GM19025 (cell line): Measurements from ENCODE around the gene NACC2.

ENCODE experiments used
- ATAC-seq: cut with Tn5 transposase; IDR thresholded peaks from one replicate; pipeline ENCODE4 v1.9.1; 2021; ENCODE audit warnings: mild to moderate bottlenecking, low read depth, moderate library complexity; ENCODE audit not compliant: unreplicated experiment

Gene NACC2

DNA sequence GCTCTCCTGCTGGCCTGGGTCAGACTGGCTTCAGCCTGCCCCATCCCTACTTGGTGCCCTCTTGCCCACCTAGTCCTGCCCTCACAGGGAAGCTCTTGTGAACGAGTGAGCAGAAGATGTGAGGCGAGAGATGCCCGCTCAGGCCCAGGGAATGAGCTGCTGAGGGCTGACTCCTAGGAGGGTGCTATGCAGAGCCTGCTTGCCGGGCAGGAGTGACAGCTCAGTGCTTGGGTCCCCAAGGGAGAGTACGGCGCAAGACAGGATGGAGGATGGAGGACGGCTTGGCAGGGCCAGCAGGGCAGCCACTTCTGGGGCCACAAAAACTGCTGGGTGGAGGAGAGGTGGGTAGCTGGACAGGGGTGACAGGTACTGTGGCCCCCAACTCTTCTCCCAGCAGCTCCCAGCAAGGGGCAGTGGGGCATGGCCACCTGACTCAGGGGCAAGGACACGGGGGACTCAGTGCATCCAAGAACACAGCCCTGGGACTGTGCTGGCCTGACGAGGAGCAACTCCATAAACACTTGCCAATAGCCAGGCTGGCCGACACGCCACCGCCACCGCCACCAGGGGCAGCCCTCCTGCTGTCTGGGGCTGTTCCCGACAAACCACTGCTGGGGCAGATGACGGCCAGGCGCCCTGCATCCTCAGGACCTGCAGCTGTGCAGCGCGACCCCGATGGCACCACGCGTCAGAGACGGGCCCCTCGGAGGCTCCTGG is 78.4 kb downstream of the NACC2 start:
- ATAC-seq: no peak

DNA sequence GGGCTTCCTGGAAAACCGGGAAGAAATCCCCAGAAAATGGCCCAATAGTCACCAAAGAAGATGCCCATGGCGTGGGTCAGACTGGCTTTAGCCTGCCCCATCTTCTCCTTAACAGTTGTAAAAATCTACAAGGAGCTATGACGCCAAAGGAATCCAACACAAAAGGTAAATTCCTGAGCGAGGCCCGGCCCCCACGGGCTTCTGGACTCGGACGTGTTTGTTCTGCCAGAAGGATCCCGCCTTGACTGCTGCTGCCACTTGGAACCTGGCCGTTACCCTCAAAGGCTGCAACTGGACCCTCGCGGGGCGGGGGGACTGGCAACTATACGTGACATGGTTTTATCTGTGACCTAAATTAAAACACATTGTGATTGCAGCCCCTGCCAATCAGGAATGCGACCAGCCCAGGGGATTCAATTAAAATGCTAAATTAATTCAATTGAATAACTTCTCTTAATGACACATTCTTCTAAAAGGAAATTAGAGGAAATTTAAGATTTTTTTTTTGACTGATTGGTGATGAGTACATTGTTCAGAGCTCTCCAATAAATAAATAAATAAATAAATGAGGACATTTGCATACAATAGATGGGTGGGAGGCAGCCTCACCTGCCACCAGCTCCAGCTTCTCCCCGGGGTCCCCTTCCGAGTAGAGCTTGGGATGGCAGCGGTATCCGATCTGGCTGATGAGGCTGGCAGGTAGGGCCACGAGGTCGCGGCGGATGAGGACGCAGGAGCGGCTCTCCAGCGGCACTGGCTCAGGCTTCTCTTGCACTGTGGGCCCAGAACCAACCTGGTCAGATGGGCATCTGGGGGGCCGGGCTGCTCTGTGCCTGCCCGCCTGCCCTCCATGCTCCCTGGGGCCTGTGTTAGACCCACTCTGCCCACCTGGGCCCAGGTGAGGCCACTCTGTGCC is 79.2 kb downstream of the NACC2 start:
- no peak for ATAC-seq

DNA sequence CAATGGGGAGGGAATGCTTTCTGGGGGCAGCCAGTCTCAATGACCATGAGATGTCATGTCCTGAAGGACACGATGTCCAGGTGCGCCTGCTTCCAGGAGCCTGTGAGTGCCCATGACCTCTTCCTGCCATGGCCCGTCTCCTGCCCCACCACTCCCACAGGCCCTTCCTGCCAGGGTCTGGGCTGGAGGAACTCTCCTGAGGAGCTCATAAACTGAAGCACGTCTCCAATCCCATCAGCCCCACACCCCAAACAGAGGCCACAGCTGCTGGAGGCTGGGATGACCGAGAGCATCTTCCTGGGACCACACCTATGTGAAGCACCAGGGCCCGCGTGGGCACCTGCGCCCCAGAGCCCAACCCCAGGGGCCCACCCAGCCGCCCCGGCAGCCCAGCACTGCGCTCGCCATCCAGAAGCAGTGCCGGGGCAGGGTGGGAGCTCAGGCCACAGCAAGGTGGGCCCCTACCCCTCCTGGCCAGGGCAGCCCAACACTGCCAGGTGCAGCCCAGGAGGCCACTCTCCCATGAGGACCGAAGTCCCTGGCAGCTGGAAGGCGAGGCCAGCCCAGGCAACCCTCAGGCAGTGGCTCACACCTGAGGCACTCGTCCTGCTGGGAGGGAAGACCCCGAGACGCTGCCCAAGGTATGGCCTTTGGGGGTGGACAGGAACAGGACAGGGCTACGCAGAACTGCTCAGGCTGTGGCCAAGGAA is 80.0 kb downstream of the NACC2 start:
- ATAC-seq: no peak

DNA sequence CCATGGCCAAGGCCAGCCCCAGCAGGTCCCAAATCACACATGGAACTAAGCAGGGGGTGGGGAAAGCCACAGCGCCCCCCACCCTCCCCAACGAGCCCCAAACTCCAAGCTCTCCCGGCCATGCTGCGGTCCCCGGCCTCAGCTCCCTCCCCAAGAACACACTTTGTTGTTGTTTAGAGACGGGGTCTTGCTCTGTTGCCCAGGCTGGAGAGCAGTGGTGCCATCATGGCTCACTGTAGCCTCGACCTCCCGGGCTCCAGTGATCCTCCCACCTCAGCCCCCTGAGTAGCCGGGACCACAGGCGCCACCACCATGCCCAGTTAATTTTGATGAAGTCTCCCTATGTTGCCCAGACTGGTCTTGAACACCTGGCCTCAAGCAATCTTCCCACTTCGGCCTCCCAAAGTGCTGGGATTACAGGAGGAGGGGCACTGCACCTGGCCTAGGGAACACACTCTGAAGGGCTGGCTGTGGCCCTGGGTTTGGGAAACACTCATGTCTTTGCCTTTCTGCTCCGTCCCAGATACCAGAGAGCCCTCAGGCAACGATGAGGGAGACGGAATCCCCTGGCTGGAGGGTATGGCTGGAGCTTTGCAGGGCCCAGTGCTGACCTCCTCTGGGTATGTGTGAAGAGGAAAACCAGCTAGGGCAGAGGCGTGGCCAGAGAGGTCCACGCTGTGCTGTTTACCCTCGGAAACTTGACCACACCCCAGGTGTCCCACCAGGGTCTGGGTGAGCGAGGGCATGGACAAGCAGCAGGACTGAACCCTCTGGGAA is 80.8 kb downstream of the NACC2 start:
- no peak for ATAC-seq

DNA sequence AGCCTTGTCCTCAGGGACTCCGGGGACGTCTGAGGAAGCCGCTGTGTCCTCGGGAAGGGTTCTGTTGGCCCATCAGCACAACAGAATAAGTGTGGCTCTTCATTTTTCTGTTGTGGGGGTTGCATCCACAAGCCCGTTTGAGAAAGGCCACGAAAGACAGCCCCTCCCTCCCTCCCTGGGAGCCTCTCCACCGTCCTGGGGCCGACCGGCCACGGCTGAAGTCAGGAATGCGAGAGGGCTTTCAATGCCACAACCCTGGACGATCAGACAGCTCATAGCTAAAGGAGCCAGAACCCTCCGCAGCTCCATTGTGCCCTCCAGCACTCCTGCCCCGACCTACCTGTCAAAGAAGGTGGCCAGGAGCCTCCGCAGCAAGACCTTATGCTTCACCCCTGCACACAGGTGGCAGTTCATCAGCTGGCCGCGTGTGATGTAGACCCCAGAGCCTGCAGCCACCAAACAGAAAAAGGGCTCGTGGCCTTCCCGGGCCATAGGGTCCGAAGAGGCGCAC is 81.5 kb downstream of the NACC2 start:
- ATAC-seq: no peak

DNA sequence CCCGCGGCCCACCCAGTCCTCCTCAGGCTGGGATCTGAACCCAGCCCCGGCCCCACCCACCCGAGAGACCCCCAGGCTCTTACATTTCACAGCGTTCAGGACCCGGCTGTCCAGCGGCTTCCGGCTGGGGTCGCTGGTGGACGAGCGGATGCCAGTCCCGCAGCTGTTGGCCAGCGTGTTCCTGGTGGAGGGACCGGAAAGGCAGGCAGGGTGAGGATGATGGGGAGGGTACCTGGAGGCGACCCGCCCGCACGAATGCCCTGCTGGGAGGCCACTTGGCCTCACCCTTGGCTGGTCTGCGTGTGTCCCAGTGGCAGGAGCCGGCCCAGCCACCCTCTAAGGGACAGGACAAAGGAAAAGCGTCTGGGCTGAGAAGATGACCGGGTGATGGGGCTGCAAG is 82.0 kb downstream of the NACC2 start:
- ATAC-seq: no peak

DNA sequence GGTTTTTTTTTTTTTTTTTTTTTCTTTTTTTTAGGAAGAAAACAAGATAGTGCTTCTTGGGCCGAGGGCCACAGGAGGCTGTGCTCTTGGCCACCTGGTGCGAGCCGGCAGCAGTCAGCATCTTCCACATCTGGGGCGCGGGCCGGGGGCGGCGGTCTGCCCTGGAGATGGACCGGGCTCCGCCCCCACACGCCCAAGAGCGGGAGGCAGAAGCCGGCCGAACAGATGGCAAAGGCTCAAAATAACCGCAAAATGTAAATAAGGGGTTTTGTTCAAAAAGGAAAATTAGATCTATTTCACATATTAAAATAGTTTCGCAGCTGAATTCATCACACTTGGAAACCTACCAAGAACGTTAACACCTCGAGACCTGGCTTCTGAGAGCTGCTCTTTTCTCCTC is 82.4 kb downstream of the NACC2 start:
- ATAC-seq: no peak

DNA sequence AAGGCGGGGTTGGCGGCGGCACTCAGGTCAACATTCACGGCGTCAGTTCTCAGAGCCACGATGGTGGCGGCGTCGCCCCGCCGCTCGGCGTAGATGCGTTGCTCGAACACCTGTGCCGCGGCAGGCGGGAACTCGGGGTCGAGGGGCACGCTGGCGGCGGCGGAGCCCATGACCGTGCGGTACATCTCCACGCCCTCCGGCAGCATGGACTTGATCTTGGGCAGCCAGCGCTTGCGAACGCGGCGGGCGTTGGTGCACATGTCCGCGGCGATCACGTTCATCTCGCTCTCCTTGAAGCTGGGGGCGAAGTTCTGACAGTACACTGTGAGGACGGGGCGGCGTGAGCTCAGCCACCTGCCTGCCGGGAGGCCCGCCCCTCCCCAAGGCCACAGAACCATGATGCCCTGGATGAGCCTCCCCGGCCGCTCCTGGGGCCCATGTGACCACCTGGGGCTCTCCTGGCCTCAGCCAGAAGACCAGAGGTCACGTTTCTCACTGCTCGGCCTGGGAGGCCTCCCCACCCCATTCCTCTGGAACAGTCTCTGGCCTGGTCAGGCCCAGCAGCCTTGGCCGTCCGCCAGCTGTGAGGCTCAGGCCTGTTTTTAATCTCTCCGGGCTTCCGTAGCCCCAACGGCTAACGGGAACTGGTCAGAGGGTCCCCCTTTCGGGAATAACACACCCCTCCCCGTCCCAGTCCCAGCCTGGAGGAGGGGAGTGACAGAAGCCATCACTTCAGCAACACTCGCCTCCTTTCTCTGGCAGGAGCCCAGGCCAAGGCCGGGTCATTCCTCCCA is 83.2 kb downstream of the NACC2 start:
- no peak for ATAC-seq

DNA sequence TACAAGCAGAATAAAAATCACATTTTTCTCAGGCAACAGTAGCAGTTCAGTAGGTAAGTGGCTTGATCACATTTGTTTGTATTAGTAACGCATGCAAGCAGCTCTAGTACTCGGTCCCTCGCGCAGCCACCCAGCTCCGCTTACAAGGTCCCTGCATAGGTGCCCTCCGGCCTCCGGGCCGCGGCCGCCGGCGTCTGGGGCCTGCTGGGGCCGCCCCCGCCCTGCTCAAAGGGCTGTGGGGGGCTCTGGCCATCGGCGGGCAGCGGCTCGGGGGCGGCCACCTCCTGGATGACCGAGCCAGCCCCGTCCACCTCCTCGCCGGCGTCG is 83.8 kb downstream of the NACC2 start:
- ATAC-seq: no peak

DNA sequence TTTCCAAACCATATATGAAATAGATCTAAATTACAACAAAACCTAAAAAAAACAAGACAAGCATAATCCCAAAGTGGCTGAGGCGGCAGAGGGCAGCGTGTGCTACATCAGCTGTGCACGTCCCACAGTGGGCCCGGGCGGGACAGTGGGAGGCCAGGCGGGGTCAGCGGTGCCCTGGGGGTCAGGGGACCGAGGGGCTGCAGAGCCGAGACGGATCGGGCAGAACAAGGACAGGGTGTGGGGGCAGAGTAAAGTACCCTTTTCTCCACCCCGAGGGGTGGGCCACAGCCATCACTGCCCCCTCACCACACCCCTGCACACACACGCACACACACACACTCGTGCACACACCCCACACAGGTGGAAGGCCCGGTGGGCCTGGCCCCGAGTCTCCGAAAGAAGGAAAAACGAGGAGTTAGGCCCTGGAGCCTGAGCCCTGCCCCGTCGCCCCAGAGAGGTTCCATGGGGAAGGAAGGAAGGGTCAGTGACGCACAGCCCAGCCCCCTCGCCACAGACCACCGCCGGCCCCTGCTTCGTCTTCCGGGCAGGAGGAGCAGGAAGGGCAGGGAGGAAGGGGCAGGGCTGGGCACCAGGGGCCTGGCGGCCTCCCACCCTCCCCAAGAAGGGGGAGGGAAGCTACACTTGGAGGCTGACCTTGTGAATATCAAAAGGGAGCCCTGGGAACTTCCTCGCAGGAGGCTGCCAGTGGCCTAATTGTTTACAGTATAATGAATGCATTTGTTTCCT is 84.3 kb downstream of the NACC2 start:
- ATAC-seq: no peak

DNA sequence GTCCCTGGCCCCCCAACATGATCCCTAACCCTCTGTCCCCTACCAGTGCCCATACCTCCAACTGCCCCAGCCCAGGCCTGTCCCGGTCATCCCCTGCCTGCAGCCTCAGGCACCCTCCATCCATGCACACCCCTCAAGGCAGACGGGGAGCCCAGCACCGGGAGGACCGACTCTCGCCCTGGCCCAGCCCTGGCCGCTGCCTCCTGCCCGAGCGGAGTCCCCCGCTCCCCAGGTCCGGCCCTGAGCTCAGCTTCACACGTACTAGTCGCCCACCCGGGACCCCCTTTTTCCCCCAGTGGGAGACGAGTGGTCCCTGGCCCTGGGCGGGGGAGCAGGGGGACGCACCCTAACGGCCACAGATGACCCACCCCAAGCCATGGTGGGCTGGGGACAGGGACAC is 84.9 kb downstream of the NACC2 start:
- no peak for ATAC-seq

DNA sequence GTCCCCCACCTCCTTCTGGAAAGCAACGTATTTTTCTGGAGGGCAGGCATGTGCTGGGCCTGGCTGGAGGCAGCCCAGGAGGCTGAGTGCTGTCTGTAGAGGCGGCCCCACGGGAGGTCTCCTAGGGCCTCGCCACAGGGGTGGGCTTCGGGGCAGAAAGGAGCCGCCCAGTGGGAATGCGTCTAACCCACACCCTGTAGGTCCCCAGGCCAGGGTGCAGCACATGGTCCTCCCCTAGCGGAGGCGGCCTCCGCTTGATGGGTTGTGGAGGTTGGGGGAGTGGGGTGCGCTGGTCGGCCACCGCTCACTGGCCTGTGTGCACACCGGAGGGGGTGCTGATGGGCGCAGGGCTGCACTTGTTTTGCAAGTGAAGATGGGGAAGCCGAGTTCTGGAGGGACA is 85.6 kb downstream of the NACC2 start:
- no peak for ATAC-seq

DNA sequence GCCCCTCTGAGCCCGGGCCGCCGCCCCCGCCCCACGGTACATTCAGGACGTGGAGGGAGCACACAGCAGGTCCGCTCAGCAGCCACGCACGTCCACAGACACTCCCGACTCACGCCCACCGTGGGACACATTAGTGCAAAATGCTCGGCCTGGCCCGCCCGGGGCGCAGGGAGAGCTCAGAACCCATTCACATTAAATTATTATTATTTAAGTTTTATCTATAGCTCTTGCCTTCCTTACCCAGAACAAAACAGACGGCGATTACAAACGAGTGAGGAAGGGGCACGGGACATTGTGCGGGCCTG is 86.4 kb downstream of the NACC2 start:
- ATAC-seq: no peak

DNA sequence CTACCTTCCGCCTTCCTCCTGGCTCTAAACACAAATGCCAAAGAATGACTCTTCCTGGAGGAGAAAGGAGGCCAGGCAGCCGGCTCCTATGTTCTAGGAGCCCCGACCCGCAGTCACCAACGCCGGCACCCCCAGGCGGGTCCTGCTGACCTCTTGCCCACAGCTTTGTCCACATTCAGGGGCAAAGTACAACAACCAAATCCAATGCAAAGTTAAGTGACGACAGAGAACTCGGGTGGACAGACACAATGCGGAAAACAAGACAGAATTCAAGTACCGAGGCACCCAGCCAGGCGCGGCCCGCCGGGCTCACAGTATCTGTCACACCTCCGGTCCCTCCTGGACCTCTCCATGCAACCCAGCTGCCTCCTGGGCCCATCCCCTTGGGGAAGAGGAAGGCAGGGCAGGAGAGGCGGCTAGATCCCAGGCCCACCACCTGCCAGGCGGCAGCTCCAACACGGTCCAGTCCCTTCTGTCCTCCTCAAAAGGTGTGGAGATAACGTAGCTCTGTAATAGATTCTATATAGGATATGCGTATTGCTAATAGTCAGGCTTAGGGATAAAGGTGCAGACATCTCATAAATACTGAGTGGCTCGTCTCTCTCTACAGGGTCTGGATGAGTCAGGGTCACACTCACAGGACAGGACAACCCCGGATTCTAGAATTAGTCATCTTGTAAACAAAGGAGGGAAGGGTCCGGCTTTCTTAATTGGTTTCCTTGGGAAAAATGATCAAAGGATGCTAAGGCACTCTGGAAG is 87.0 kb downstream of the NACC2 start:
- no peak for ATAC-seq

DNA sequence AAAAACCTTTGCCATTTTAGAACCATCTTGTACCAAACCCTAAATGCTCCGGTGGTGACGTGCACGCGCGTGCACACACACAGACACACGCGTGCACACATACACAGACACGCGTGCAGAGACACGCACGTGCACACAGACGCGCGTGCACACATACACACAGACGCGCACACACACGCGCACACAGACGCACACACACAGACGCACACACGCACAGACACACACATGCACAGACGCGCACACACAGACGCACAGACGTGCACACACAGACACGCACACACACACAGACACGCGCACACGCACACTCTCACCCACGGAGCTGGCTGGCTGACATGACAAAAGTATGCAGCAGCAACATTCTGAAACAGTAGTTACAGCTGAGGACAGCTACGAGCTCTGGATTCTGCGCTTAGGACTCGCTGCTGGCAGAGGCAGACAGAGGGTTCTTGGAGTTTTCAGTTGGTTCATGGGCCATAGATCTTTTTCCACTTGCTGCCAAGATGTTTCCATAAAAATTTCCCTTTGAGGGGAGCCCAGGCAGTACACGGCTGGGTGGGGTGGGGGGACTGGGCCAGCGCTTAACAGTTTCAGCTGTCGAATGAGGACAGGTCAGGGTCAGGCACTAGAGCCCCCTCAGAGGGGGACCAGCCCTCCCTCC is 87.7 kb downstream of the NACC2 start:
- ATAC-seq: no peak

DNA sequence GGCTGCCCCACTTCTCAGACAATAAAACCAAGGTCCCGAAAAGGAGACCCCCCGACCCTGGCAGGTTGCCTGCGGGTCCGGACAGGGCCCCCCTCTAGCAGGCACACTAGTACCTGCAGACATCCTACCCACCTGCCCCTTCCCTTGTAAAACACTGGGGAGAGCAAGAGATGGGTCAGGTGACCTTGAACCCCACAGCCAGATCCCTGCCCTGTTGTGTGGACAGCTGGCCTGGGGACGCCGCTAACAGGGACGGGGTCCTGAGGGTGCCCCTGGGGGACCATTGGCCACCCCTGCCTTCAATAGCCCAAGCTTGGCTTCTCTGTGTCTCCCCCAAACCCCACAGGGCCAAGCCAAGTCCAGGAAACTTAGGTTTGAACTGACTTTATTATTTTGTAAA is 88.9 kb downstream of the NACC2 start:
- ATAC-seq: no peak

DNA sequence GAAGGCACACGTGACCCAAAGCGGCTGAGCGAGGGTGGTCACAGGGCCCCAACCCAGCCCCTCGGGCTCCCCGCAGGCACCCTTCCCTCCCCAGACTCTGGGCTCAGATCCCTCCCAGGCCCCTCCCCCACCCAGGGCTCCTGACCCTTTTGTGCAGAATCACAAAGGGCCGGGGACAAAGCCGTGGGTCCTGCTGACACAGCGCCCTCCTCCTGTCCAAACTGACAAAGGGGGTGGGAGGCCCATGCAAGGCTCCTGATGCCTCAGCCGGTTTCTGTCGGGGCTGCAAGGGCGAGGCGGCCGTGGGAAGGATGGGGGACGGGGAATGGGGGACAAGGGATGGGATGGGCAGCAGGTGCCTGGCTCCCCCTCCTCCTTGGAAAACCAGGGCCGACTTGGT is 90.4 kb downstream of the NACC2 start:
- ATAC-seq: no peak

DNA sequence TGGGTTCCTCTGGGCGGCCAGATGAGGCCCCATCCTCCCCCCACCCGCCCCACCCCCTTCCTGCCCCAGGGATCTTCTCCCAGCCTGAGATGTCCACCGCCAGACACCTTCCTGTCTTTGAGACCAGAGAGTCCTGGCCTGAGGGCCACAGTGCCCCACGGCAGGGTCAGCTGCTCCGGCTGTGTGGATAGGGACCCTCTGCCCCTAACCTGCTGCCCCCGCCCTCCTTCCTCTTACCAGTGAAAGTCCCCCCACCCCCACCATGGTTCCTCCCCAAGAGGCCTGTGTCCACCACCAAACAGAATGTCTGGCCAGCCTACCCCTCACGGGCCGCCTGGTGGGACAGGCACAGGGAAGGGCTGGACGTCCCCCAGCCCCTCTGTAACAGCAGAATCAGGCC is 90.9 kb downstream of the NACC2 start:
- ATAC-seq: no peak
